A549 (cell line): ENCODE measurements around the gene XBP1. TPM values are rescaled to one million over a fixed set of nuclear protein-coding genes. Genes with fewer than 3 reads are reported as not detected.

ENCODE experiments used
- ATAC-seq, 2 experiments: fragments of 200-7000 bp in 1 of 2; fragments of >200 bp in 1 of 2; cut with Nextera tagmentation in 1 of 2; cut with Tn5 transposase in 1 of 2; 3 replicates each; pipeline versions ENCODE4 v1.8.0 to v1.9.1; 2018 to 2020; ENCODE audit warnings: mild to moderate bottlenecking in 1 of 2, moderate library complexity in 1 of 2
- CTCF ChIA-PET: fragments of 300-600 bp; sonication (Branson Sonifier 250); formaldehyde crosslinking; extraction: SDS; loops from one replicate; lab custom pipeline; 2021; ENCODE audit warnings: antibody characterized with exemption, inconsistent platforms; lab: Yijun Ruan, JAX
- POLR2A ChIA-PET: fragments of 350-600 bp; formaldehyde crosslinking; extraction: SDS; loops from one replicate; lab custom pipeline; 2021; ENCODE audit warnings: antibody characterized with exemption, inconsistent platforms; lab: Yijun Ruan, JAX
- DNase-seq, 2 experiments: peaks; one replicate each; pipeline versions ENCODE4 v3.0.0 to v3.0.0-alpha.2; 2011 to 2016; ENCODE audit warnings: low read depth in 1 of 2, low spot score in 1 of 2
- FAIRE-seq: peaks from 2 replicates; lab custom pipeline; 2011; peaks lifted over from hg19 to GRCh38; lab: Jason Lieb, UNC
- H3K27ac ChIP-seq, 2 experiments: fragments of >200 bp; sonication (Bioruptor Twin); formaldehyde crosslinking; 3 replicates each; pipeline ENCODE4 v1.5.1; 2016 to 2017
- H3K4me1 ChIP-seq: fragments of >200 bp; sonication (Bioruptor Twin); formaldehyde crosslinking; 3 replicates; pipeline ENCODE4 v1.6.1; 2016
- H3K4me2 ChIP-seq: fragments of >200 bp; sonication (Bioruptor Twin); formaldehyde crosslinking; 3 replicates; pipeline ENCODE4 v1.6.1; 2016
- H3K4me3 ChIP-seq: fragments of >200 bp; sonication (Bioruptor Twin); formaldehyde crosslinking; 3 replicates; pipeline ENCODE4 v1.5.1; 2016
- H3K9me3 ChIP-seq: fragments of >200 bp; sonication (Bioruptor Twin); formaldehyde crosslinking; 3 replicates; pipeline ENCODE4 v1.6.1; 2016
- BCL3 ChIP-seq: fragments of >200 bp; sonication (Bioruptor Twin); formaldehyde crosslinking; IDR thresholded peaks from 3 replicates; pipeline ENCODE4 v1.6.1; 2016
- CBX8 ChIP-seq: fragments of 200-600 bp; sonication (generic); IDR thresholded peaks from 2 replicates; pipeline ENCODE4 v1.6.1; 2016
- CTCF ChIP-seq: fragments of >200 bp; sonication (Bioruptor Twin); formaldehyde crosslinking; IDR thresholded peaks from 3 replicates; pipeline ENCODE4 v1.5.1; 2016
- EHMT2 ChIP-seq: fragments of 200-600 bp; sonication (generic); IDR thresholded peaks from 2 replicates; pipeline ENCODE4 v1.6.1; 2016; ENCODE audit warnings: antibody characterized with exemption, low read depth, mild to moderate bottlenecking, moderate library complexity
- FOXS1 ChIP-seq: fragments of 250-450 bp; sonication (Bioruptor Pico); IDR thresholded peaks from 2 replicates; pipeline ENCODE4 v1.5.0; 2020; ENCODE audit warnings: mild to moderate bottlenecking, moderate library complexity
- GATA3 ChIP-seq: IDR thresholded peaks from 2 replicates; pipeline ENCODE4 v1.6.1; 2012; ENCODE audit warnings: borderline replicate concordance
- HES2 ChIP-seq: fragments of >200 bp; sonication (Bioruptor Twin); formaldehyde crosslinking; IDR thresholded peaks from 2 replicates; pipeline ENCODE4 v1.6.1; 2016
- HEYL ChIP-seq: fragments of 250-450 bp; sonication (Bioruptor Pico); IDR thresholded peaks from 2 replicates; pipeline ENCODE4 v1.8.0; 2021; ENCODE audit warnings: mild to moderate bottlenecking, moderate library complexity
- HMGXB4 ChIP-seq: fragments of 250-450 bp; sonication (Bioruptor Pico); IDR thresholded peaks from 2 replicates; pipeline ENCODE4 v1.5.0; 2021; ENCODE audit warnings: mild to moderate bottlenecking, moderate library complexity, borderline replicate concordance
- HOXA7 ChIP-seq: fragments of 250-450 bp; sonication (Bioruptor Pico); IDR thresholded peaks from 2 replicates; pipeline ENCODE4 v1.5.0; 2020; ENCODE audit warnings: mild to moderate bottlenecking, moderate library complexity
- JUN ChIP-seq, 2 experiments: fragments of >200 bp; sonication (Bioruptor Twin); formaldehyde crosslinking; IDR thresholded peaks; 2 replicates in 1 of 2; 3 replicates in 1 of 2; pipeline ENCODE4 v1.6.1; 2016 to 2017
- KDM5A ChIP-seq: fragments of 200-600 bp; sonication (generic); IDR thresholded peaks from 2 replicates; pipeline ENCODE4 v1.6.1; 2016; ENCODE audit warnings: antibody characterized with exemption, mild to moderate bottlenecking
- MAX ChIP-seq: IDR thresholded peaks from 2 replicates; pipeline ENCODE4 v1.6.1; 2012
- NPAS2 ChIP-seq: fragments of 250-450 bp; sonication (Bioruptor Pico); IDR thresholded peaks from 2 replicates; pipeline ENCODE4 v1.8.0; 2022; ENCODE audit warnings: mild to moderate bottlenecking, moderate library complexity, borderline replicate concordance
- POLR2A ChIP-seq: IDR thresholded peaks from 2 replicates; pipeline ENCODE4 v1.6.1; 2012; ENCODE audit warnings: mild to moderate bottlenecking, low read length
- RAD21 ChIP-seq, 2 experiments: fragments of >200 bp in 1 of 2; sonication (Bioruptor Twin) in 1 of 2; formaldehyde crosslinking in 1 of 2; IDR thresholded peaks in 1 of 2; conservative IDR thresholded peaks in 1 of 2; 2 replicates in 1 of 2; 3 replicates in 1 of 2; pipeline ENCODE4 v1.6.1; 2012 to 2018; ENCODE audit warnings: inconsistent platforms in 1 of 2
- RARB ChIP-seq: fragments of 250-450 bp; sonication (Bioruptor Pico); IDR thresholded peaks from 2 replicates; pipeline ENCODE4 v1.8.0; 2021; ENCODE audit warnings: mild to moderate bottlenecking, moderate library complexity
- RCOR1 ChIP-seq: fragments of 150-350 bp; IDR thresholded peaks from 2 replicates; pipeline ENCODE4 v1.6.1; 2014; ENCODE audit warnings: antibody characterized with exemption, low read length, low read depth
- REST ChIP-seq: fragments of 200-600 bp; sonication (generic); IDR thresholded peaks from 2 replicates; pipeline ENCODE4 v1.6.1; 2016; ENCODE audit warnings: antibody characterized with exemption, mild to moderate bottlenecking, moderate library complexity
- RFX5 ChIP-seq: fragments of 450-650 bp; IDR thresholded peaks from 2 replicates; pipeline ENCODE4 v1.7.1; 2014; ENCODE audit warnings: antibody characterized with exemption, mild to moderate bottlenecking, moderate library complexity
- SREBF2 ChIP-seq: fragments of 450-650 bp; IDR thresholded peaks from 2 replicates; pipeline ENCODE4 v1.6.1; 2014; ENCODE audit warnings: mild to moderate bottlenecking, moderate library complexity
- ZC3H11A ChIP-seq: fragments of 450-650 bp; IDR thresholded peaks from 2 replicates; pipeline ENCODE4 v1.6.1; 2014; ENCODE audit warnings: antibody characterized with exemption, mild to moderate bottlenecking
- WGBS: methylation state at CpG from one replicate; pipeline ENCODE4 v1.1.6; 2017; ENCODE audit errors: missing lambda C conversion rate; 5-methylcytosine and 5-hydroxymethylcytosine counted together
- polyA minus RNA-seq: library from RNA; depleted of rRNA, polyadenylated mRNA; stranded (reverse); fragments of >200 nt; gene quantifications from 2 replicates; pipeline ENCODE4 v1.2.3, GENCODE V29; 2011; rRNA and poly(A)+ RNA removed
- polyA plus RNA-seq, 4 experiments: library from polyadenylated mRNA; depleted of rRNA in 3 of 4; stranded (reverse); fragments of >200 nt; fragmentation: RNase III in 1 of 4; extraction: RNeasy Plus Mini Kit Qiagen cat#74134 plus additional on column Dnase treatment in 1 of 4; gene quantifications; 2 replicates in 3 of 4; 3 replicates in 1 of 4; pipeline ENCODE4 v1.2.3, GENCODE V29; 2011 to 2017

The XBP1 gene
- polyA plus RNA-seq (2011; rRNA removed) (172 and 207 TPM in 2 replicates), polyA plus RNA-seq (2017; fragmentation: RNase III; extraction: RNeasy Plus Mini Kit Qiagen cat#74134 plus additional on column Dnase treatment) (30.0 to 34.1 TPM (median 32.7 TPM) in 3 replicates), polyA minus RNA-seq (160 and 223 TPM in 2 replicates)
- 29.2 and 32.2 TPM in 2 replicates for polyA plus RNA-seq (2012; cell fraction: cytosol; rRNA removed)
- 32.1 and 37.9 TPM in 2 replicates for polyA plus RNA-seq (2012; cell fraction: nucleus; rRNA removed)

GRCh38 chr22:28800308-28801041, at the start of gene XBP1:
Gene XBP1, minus strand, starts transcription at chr22:28800569.
- Histone ChIP-seq H3K27ac (peak within 1 kb of the TSS; percentile 91 to 100), H3K4me1 (peaks cover 36% of the 10 kb centered on the region; the same call in 2 of the 3 replicates), H3K4me3 (peak within 1 kb of the TSS; percentile 72), H3K9me3 (no peaks in the 10 kb centered on the region)
- ChIA-PET POLR2A (interaction anchor here (0.7 to 2.1 kb wide), 11 partner anchors 10 to 881 kb away, joined by 3 to 9 read pairs (median 5); partner anchors contain the start of genes CCDC117, PITPNB and TTC28), CTCF (interaction anchor here (1.0 kb wide), 2 partner anchors 9 to 28 kb away, joined by 3 read pairs; no protein-coding TSS in a partner anchor)
- FAIRE-seq, result no peak
- ATAC-seq, result peak; percentile 94 to 97
- under 1% methylated on average over 17 of the region's 78 CpGs for WGBS
- TF ChIP-seq HMGXB4 (CRISPR knock-in tag), result no peak
- TF ChIP-seq EHMT2, result no peak
- TF ChIP-seq RFX5, result peak; percentile 77; the same call in 1 of the 2 replicates
- no peak for TF ChIP-seq CTCF
- no peak for TF ChIP-seq RAD21 (conservative IDR thresholded peaks at IDR 0.05 in 1 of 2, IDR thresholded peaks at IDR 0.05 in 1 of 2)
- TF ChIP-seq POLR2A, result peak; percentile 86
- TF ChIP-seq NPAS2 (CRISPR knock-in tag), result no peak
- TF ChIP-seq HOXA7 (CRISPR knock-in tag), result no peak
- no peak for TF ChIP-seq ZC3H11A
- TF ChIP-seq JUN (IDR thresholded peaks at IDR 0.05), result peak; percentile 53 to 94; a peak in 4 of 5 replicates
- TF ChIP-seq FOXS1 (CRISPR knock-in tag), result no peak
- TF ChIP-seq KDM5A, result no peak
- no peak for TF ChIP-seq RARB (CRISPR knock-in tag)
- no peak for TF ChIP-seq RCOR1
- TF ChIP-seq CBX8, result no peak
- no peak for TF ChIP-seq GATA3
- no peak for TF ChIP-seq HES2
- TF ChIP-seq REST, result peak; percentile 44; the same call in 1 of the 2 replicates
- TF ChIP-seq MAX, result peak; percentile 70
- no peak for TF ChIP-seq SREBF2
- TF ChIP-seq BCL3, result peak; percentile 63; the same call in 2 of the 3 replicates
- TF ChIP-seq HEYL (CRISPR knock-in tag), result no peak
- TF ChIP-seq, all 56 proteins: peak for 6
- peak; percentile 90 to 91 for DNase-seq
- H3K4me2 ChIP-seq, result peak within 1 kb of the TSS; percentile 86
